Measurements from ENCODE around the gene CAPNS1. TPM values are rescaled to one million over a fixed set of nuclear protein-coding genes. Genes with fewer than 3 reads are reported as not detected.

Gene CAPNS1
- total RNA-seq, 3 donors from 2014 or later (not counting 1 experiment from before 2014, with no cell fraction given) = 569 to 637 (median 578) TPM

GRCh38 chr19:36153126-36153525, 13.3 kb downstream of the CAPNS1 start:
- no peaks in the 10 kb centered on the region for H3K9me3 ChIP-seq (ENCODE audit: control insufficient read depth, insufficient read depth, low read length)
- ATAC-seq (no peak), DNase-seq (no peak)
- no peak overlapping the region for H3K27ac ChIP-seq (ENCODE audit: low read length)
- H3K36me3 ChIP-seq (ENCODE audit: control insufficient read depth, insufficient read depth, low read length) = peaks cover 29% of the 10 kb centered on the region
- H3K27me3 ChIP-seq (ENCODE audit: control insufficient read depth, insufficient read depth, low read length) = no peaks in the 10 kb centered on the region
- Mint-ChIP-seq H3K27ac (peak overlapping the region in 1 of 2 donors; percentile 66), H3K27me3 (ENCODE audit: low read depth in 2 of 2) (no peaks in the 10 kb centered on the region), H3K9me3 (no peaks in the 10 kb centered on the region), H3K36me3 (no peaks in the 10 kb centered on the region), H3K4me3 (no peak overlapping the region), H3K4me1 (peaks cover 0 to 31% of the 10 kb centered on the region in 2 donors)
- intact Hi-C loops (cut with micrococcal nuclease) = no loop called here
- H3K4me1 ChIP-seq (ENCODE audit: control insufficient read depth, insufficient read depth, low read length) = peaks cover 5% of the 10 kb centered on the region
- TF ChIP-seq CTCF (IDR thresholded peaks at IDR 0.05) = no peak
- H3K4me3 ChIP-seq (ENCODE audit: low read length) = no peak overlapping the region
- WGBS (ENCODE audit: insufficient coverage) = 97% methylated on average over 10 of the region's 10 CpGs

GRCh38 chr19:36160821-36161596, 21.1 kb downstream of the CAPNS1 start:
- intact Hi-C loops (cut with micrococcal nuclease) = no loop called here
- Mint-ChIP-seq H3K4me1 (peaks cover 0 to 5% of the 10 kb centered on the region in 2 donors), H3K4me3 (no peak overlapping the region), H3K27ac (no peak overlapping the region), H3K27me3 (ENCODE audit: low read depth in 2 of 2) (no peaks in the 10 kb centered on the region), H3K36me3 (no peaks in the 10 kb centered on the region), H3K9me3 (no peaks in the 10 kb centered on the region)
- 98% methylated on average over 7 of the region's 7 CpGs for WGBS (ENCODE audit: insufficient coverage)
- Histone ChIP-seq H3K27ac (ENCODE audit: low read length) (no peak overlapping the region), H3K4me3 (ENCODE audit: low read length) (no peak overlapping the region), H3K9me3 (ENCODE audit: control insufficient read depth, insufficient read depth, low read length) (no peaks in the 10 kb centered on the region), H3K27me3 (ENCODE audit: control insufficient read depth, insufficient read depth, low read length) (no peaks in the 10 kb centered on the region), H3K36me3 (ENCODE audit: control insufficient read depth, insufficient read depth, low read length) (no peaks in the 10 kb centered on the region), H3K4me1 (ENCODE audit: control insufficient read depth, insufficient read depth, low read length) (no peaks in the 10 kb centered on the region)
- no peak for TF ChIP-seq CTCF (IDR thresholded peaks at IDR 0.05)
- DNase-seq (no peak), ATAC-seq (no peak)

GRCh38 chr19:36163813-36164212, 23.9 kb downstream of the CAPNS1 start:
- Histone ChIP-seq H3K9me3 (ENCODE audit: control insufficient read depth, insufficient read depth, low read length) (no peaks in the 10 kb centered on the region), H3K27me3 (ENCODE audit: control insufficient read depth, insufficient read depth, low read length) (no peaks in the 10 kb centered on the region), H3K4me1 (ENCODE audit: control insufficient read depth, insufficient read depth, low read length) (no peaks in the 10 kb centered on the region), H3K4me3 (ENCODE audit: low read length) (no peak overlapping the region), H3K27ac (ENCODE audit: low read length) (no peak overlapping the region), H3K36me3 (ENCODE audit: control insufficient read depth, insufficient read depth, low read length) (no peaks in the 10 kb centered on the region)
- DNase-seq (no peak), ATAC-seq (no peak)
- Mint-ChIP-seq H3K27me3 (ENCODE audit: low read depth in 2 of 2) (no peaks in the 10 kb centered on the region), H3K9me3 (no peaks in the 10 kb centered on the region), H3K4me1 (no peaks in the 10 kb centered on the region), H3K36me3 (no peaks in the 10 kb centered on the region), H3K4me3 (no peak overlapping the region), H3K27ac (no peak overlapping the region)
- 95% methylated on average over 12 of the region's 12 CpGs for WGBS (ENCODE audit: insufficient coverage)
- intact Hi-C loops (cut with micrococcal nuclease) = no loop called here
- no peak for TF ChIP-seq CTCF (IDR thresholded peaks at IDR 0.05)
